DND-41 (cell line): ENCODE data around the gene G6PC3.

Source experiments
- EZH2 ChIP-seq: IDR thresholded peaks from 3 replicates; pipeline ENCODE4 v1.6.1; 2012; ENCODE audit warnings: borderline replicate concordance, low read depth, mild to moderate bottlenecking, moderate library complexity, low read length, inconsistent platforms; ENCODE audit not compliant: severe bottlenecking
- TF ChIP-seq, protein P1 (sequence below): IDR thresholded peaks from 2 replicates; pipeline ENCODE4 v1.5.1; 2012; ENCODE audit warnings: borderline replicate concordance, low read length, moderate library complexity, mild to moderate bottlenecking; ENCODE audit not compliant: poor library complexity, severe bottlenecking; ENCODE audit errors: extremely low read depth

DNA sequence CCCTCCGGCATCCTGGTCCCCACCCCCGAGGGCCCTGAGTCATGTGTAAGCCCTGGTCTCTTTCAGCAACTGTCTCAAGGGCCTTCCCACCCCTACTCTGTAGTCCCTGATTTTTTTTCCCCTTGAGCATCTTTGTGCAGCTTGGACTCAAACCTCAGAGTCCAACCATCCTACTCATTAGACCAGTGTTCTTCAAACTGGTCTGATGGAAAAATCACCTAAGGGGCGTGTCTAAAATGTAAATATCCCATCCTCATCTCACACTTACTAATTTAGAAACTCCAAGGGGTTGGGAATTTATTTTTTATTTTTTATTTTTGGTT is 624 bp downstream of the G6PC3 start:
- TF ChIP-seq, protein P1, sequence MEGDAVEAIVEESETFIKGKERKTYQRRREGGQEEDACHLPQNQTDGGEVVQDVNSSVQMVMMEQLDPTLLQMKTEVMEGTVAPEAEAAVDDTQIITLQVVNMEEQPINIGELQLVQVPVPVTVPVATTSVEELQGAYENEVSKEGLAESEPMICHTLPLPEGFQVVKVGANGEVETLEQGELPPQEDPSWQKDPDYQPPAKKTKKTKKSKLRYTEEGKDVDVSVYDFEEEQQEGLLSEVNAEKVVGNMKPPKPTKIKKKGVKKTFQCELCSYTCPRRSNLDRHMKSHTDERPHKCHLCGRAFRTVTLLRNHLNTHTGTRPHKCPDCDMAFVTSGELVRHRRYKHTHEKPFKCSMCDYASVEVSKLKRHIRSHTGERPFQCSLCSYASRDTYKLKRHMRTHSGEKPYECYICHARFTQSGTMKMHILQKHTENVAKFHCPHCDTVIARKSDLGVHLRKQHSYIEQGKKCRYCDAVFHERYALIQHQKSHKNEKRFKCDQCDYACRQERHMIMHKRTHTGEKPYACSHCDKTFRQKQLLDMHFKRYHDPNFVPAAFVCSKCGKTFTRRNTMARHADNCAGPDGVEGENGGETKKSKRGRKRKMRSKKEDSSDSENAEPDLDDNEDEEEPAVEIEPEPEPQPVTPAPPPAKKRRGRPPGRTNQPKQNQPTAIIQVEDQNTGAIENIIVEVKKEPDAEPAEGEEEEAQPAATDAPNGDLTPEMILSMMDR: no peak
- no peak for TF ChIP-seq EZH2
